Measurements from ENCODE around the gene PLCB3.

GRCh38 chr11:64275031-64275800 is 23.9 kb downstream of the PLCB3 start:
- no peak for TF ChIP-seq CTCF (IDR thresholded peaks at IDR 0.05)
- no peak for TF ChIP-seq POLR2A (IDR thresholded peaks at IDR 0.05)
